GM21367 (cell line): ENCODE data around the gene PRMT9.

Experiments used
- ATAC-seq: cut with Tn5 transposase; IDR thresholded peaks from one replicate; pipeline ENCODE4 v1.9.1; 2021; ENCODE audit not compliant: unreplicated experiment

The PRMT9 gene

DNA sequence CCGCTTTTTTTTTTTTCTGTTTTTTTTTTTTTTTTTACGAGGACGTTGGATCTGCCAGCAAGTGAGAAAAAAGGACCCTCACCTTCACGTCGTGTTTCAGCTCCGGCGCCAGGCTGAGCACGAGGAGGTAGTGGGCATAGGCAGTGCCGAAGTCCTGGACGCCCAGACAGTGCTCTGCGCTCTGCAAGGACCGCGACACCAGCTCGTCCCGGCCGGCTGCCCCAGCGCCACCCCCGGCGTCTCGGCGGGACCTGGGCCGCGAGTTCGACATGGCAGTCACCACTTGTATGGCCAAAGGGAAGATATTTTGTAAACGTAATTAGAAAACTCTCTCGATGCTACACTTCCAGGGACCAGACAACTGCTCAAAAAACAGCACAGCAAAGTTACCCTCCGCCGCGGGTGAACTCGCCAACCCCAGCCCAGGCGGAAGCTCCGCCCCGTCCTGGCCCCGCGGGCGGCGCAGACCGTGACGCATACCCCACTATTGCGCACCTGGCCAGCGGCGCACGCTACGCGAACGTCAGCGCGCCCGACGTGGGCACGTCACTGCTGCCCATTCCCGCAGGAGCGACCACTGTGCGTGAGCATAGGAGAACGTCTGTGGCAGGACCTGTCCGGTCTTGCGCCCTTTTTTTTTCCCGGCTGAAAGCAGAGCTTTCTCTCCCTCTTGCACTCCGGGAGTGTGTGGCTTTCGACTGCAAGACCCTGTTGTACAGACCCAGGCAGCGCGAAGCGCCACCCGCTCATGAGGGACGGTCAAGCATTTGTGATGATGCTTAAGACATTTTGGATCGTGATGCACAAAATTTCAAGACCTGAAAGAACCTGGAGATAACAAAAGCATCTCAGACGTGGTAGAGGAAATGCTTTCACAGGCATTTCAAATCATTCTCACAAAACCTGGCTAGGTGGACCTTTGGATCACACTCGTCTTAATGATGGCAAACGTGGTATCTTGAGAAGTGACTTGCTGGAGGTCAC lies at the start of gene PRMT9:
Gene PRMT9 (minus strand): TSS at position 447 of the 984 bp plus-strand sequence. CDS start 176 bp downstream, at position 271.
- peak; percentile 99 for ATAC-seq

DNA sequence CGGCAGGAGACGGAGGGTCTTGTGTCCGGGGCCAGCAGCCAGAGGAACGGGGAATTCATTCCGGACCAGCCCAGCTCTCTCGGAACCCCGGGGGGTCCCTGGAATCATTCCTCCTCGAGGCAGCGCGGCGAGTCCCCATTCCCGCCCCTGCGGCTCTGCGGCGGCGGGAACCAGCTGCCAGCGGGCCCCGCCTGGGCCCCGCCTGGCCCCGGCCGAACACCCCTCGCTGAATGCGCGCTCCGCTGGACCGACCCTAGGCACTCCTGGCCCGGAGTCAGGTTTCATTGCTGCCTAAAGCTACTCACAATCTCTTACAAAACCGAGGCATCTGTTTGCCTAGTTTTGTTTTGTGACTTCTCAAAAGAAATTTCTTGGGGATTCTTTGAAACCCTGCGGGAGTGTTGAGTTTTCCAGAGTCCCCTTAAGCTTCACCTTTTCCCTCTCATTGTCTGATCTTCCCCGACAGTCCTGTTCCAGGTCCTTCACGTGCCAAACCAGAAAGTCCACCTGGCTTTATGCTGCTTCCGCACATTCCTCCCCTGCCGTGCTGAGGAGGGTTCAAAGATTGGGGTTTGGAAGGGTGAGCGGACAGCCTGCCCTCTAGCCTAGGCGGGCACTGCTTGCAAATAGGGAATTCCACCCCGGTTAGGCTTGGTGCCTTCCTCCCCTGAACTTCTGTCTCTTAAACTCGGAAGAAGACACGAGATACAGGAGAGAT lies 48.7 kb upstream of the PRMT9 start:
- peak; percentile 16 for ATAC-seq

DNA sequence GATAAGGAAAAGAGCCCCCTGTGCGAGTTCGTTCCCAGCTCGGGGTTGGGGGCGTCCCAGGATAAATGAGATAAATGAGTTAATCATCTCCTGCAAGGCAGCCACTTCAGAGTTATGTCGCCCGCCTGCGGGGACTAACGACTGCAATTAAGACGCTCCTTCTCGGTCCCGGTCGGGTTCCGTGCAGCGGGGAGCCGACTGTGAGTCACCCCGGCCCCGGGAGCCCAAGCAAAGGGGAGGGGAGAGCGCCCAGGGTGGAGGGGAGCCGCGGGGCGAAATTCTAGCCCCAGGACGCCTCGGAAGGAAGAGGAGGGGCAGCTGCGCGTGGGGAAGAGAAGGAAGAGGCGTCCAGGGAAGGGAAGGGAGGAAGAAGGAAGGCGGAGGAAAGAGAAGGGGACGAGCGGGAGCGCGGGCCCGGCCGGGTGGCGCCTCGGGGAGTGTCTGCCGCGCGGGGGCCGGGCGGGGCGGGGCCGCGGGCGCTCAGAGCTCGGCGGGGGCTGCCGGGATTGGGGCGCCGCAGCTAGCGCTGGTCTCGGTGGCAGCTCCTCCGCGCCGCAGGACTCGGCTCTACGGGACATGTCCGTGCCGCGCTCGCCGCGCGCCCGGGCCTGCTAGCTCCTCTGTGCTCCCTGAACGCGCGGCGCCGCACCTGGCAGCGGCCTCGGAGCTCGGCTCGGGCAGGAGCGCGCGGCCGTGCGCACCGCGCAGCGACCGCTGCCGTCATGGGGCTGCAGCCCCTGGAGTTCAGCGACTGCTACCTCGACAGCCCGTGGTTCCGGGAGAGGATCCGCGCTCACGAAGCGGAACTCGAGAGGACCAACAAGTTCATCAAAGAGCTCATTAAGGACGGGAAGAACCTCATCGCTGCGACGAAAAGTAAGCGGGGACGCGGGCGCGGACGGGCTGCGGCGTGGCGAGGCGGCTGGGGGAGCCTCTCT lies 47.9 kb upstream of the PRMT9 start, which contains the start of gene ARHGAP10:
Gene ARHGAP10 (plus strand): TSS at position 509 of the 938 bp plus-strand sequence. CDS start 214 bp downstream, at position 723.
- ATAC-seq = peak; percentile 64

DNA sequence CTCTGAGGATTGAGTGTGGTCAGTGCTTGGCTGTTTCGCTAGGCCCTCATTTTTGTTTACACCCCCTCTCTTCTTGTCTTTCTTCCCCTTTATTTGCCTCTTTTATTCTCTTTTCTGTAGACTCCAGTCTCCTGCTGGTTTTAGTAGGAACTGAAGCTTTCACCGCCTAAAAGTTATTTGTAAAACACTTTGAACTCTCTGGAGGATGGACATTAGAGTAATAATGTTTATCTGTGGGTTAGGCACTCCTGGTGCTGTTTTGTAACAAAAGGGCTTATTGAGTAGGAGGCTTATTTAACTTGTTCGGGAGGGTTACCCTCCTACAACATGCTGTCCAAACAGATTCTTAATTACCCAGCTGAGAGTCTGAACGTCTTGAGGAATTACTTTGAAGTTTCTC lies 46.4 kb upstream of the PRMT9 start:
- no peak for ATAC-seq

DNA sequence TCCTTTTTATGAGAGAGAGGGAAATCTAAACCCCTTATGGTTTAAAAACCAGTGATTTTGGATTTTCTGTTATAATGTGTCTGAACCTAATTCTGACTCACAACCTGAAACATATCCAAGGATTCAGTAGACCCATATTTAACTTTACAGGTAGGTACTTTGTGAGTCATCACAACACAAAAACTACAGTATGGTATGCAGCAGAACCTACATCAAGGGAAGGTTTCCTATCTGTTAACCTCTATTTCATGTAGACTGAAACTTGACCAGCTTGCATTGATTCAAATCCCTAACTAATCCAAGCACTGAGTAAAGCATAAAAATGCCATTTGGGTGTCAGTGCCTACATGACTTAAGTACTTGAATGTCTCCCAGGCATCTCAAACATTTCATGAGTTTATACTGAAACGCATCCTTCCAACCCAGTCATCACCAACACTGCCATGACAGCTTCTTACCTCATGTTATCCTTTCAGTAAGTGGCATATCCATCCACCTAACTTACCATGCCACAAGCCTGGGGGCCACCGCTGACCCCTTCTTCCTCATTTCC lies 43.6 kb upstream of the PRMT9 start:
- no peak for ATAC-seq

DNA sequence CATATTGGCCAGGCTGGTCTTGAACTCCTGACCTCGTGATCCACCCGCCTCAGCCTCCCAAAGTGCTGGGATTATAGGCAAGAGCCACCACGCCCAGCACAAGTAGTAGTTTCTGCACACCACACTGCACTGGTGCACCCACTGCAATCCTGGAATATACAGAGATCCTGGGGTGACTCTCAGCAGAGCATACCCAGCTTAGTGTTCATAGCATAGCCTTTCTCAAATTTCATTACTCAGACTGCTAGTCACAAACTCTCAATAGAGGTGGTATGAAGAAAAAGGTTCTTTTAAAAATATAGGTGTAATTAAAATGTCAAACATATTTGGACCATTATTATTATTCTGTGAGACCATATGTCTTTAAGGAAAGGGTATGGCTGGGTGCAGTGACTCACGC lies 41.7 kb upstream of the PRMT9 start:
- no peak for ATAC-seq

DNA sequence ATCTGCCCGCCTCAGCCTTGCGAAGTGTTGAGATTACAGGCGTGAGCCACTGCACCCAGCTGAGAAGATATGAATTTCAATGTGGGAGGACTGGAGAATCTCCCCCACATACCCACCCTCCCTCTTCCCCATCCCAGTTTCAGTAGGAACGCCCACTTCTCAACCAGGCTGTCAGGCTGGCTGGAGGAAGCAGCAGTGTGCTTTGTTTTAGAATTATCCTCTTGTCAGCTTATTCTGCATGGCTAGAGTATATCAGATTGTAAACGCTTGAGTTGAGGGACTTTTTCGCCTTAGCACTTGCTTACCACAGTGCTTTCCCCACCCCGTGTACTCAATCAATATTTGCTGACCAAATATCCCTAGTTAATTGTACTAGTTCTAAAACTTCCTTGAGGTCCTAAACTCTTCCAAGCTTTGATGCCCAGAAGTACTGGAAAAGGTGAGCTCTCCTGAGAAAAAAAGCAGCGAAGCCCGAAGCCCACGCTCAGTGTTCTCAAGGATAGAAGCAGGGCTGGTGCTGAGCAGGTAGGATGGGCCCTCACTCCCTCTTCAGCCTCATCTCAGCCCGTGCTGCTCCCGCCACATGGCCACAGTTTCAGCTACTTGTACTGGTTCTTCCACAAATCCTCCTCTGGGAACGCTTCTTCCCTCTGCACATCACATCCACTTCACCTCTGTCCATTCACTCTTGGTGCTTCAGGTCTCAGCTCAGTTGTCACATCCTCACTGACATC lies 40.7 kb upstream of the PRMT9 start:
- ATAC-seq = no peak

DNA sequence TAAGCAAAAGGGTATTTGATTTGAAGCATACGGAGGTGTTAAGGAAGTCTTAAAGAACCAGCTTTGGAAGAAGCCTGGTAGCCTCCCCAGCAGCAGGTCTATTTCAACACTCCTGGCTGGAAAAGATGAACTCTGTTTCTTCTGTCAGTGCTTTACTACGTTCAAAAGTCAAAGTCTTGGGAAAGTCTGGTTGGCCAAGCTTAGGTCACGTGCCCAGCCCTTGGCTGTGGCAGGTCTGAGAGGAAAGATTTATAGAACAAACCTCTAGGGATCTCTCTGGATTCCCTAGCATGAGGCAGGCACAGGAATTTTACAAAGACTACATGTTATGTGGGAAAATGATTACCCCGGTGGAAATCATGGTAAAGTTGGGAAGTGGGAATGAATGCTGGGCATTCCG lies 39.4 kb upstream of the PRMT9 start:
- no peak for ATAC-seq

DNA sequence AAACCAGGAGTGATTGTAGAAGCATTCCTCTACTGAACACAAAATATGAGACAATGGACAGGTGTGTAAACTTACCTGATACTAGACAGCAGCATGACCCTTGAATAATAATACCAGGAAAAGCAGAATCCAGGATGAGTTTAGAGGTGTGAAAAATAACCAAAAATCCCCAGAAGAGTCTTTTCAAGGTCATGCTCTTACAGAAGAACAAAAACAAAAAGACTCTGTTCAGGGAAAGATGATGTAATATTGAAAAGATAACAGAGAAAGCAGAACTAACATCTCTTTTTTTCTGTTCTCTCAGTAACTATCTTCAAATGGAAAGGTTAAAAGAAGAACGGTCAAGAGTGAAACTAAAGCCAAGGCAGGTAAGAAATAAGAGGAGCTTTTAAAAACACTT lies 33.9 kb upstream of the PRMT9 start:
- ATAC-seq = peak; percentile 87

DNA sequence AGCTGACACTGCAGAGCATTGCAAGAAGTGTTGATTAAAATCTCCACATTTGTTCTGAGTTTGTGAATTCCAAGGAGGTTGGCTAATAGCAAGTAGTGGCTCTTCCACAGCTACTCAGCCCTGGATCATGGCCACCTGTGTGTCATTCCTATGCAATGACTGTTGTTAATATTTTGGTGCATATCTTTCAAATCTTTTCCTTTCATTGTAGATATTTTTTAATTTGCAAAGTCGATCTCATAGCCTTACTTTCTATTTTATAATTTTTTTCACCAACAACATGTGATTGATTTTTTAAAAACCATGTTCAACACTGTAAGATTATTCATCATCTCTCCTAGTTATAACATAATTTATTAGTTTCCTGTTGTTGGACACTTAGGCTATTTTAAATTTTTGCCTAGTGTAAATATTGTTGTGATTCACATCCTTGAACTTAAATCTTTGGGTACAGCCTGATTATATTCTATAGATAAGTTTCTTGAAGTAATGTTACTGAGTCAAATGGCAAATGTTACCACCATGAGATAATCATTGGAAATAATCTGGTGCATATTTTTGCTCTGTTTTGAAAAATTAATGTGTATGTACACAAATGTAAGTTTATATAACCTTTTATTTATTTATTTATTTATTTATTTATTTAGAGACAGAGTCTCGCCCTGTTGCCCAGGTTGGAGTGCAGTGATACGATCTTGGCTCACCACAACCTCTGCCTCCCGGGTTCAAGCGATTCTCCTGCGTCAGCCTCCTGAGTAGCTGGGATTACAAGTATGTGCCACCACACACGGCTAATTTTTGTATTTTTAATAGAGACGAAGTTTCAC lies 30.8 kb upstream of the PRMT9 start:
- ATAC-seq = no peak

DNA sequence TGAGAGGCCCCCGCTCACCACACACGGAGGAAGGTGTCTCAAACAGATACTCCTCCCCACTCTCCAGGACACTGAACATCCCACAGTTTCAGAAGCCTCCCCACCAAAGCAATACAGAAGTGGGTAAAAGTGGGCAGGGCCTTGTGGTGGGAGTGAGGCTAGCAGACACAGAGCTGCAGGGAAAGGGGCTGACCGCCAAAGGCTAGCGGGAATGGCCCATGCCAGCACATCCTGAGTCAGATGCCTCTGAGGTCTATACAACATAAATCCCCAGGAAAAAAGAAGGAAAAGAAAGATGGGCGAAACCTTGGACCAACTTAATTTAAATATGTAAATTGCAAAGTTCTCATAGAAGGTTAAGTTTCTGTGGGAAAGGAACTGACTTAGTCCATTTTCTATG lies 26.0 kb upstream of the PRMT9 start:
- ATAC-seq = no peak

DNA sequence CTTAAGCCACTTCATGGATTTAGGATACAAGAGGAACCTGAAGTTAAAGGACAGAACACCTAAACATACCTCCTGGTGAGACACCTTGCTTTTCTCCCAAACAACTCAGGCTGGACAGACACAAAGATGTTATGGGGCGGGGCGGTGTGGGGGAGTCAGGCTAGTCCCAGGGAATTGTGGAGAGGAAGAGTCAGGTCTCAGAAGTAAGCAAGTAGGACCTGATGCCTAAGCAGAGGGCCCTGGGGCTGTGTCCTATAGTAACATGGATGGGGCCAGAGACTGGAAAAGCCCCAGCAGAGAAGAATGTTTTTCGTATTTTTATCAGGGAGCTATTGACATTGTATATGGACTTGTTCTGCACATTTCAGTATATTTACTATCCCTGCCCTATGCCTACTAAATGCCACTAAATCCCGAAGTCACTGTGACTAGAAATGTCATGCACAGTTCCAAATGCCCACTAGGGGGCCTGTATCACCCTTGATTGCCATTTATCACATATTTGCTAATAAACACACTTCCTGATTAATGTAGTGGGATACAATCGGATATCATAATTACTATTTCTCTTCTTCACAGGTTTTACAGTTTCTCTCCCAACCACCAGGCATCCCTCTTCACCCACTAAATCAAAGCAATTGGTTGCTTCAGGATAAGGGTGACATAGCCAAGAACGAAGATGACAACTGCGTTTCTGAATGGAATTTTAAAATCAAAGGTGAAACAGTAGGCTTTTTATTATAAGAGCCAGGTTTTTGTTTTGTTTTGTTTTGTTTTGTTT lies 24.1 kb upstream of the PRMT9 start:
- no peak for ATAC-seq

DNA sequence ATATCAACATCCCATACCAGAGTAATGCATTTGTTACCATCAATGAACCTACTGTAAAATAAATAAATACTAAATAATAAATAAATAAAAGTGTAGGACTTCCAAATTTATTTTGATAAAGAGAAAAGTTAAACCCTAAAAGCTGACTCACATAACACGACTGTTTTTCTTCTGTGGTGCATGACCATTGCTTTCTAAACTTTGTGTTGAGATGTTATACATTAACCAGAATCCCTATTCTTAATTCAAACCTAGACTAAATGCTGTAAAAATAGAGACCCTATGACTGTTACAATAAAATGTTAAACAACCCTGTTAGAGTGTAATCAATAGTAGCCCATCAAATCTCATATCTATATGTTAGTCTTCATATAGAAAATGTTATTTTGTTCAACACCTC lies 20.9 kb upstream of the PRMT9 start:
- ATAC-seq = no peak

DNA sequence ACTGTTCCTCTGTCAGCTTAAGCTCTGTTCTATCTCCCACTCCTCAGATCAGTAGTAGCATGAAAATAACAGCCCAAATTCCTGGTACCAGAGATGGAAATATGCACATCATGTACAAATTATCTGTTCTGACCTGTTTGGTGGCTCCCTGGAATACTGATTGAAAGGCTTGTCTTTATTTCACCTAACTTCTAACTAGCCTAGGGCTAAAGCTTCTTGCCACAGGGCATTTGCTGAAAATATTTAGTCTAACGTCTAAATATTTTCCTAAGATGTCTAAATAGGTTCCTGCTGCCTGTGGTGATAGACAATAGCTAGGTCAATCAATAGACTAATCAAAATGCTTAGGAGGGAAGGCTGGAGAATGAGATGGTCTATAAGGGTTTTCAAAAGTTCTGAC lies 12.9 kb upstream of the PRMT9 start:
- ATAC-seq = no peak

DNA sequence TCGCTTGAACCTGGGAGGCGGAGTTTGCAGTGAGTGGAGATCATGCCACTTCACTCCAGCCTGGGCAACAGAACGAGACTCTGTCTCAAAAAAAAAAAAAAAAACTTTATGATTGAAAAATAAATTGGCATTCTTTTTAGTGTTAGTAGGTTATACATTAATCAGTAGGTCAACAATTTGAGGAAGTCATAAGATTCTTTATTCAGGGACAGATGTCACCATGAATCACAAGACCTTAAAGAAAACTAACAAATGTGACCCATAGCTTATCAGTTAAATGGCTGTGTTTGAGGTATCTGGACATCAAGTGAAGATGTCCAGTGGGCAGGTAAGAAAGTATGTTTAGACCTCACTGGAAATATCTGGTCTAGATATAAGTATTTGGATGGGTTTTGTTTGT lies 9.3 kb upstream of the PRMT9 start:
- no peak for ATAC-seq

DNA sequence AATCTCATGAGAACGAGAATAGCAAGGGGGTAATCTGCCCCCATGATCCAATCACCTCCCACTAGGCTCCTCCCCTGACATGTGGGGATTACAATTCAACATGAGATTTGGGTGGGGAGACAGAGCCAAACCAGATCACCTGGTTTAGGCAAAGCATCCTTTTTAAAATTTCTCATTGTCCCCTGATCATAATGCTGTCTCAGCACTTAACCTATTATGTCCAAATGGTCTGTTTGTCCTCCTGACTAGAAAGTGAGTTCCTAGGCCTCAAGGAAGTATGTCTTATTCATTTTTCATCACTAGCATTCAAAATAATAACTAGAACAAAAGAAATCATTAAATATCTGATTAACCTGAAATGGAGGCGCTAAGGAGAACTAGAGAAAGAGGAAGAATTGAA lies 7.9 kb upstream of the PRMT9 start:
- ATAC-seq = no peak

DNA sequence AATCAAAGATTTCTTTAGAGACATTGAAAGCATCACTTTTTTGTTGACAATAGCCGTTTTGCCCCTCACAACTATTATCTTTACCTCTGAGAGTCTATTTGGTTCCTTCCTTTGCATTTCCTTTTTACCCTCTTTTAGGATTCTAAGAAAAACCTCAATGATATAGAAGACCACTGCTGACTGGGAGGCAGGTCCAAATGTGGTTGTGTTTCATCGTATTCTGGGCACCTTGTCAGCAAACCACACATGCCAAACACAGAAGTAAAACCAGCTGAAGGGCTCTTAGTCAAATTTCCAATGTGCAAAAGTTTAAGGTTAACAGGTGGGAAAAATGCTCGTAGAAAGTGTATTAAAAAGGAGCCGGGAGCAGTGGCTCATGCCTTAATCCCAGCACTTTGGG lies 5.1 kb upstream of the PRMT9 start:
- ATAC-seq = no peak

DNA sequence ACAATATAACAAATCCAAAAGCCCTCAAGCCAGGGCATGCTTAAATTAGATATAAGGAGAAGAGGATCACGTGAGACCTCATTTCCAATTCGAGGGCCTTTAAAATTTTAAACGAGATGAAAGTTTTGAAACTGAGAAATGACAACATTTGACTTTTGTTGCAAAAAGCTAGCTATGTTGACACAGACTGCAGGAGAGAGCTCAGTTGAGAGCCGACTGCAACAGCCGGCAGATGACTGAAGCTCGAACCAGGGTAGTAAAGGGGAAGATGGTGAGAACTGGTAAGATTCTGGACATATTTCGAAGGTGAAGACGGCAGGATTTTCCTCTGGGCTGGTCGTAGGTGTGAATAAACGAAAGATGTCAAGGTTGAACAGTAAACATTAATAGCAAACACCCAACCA lies 773 bp downstream of the PRMT9 start:
- ATAC-seq = no peak
